ENCODE measurements around the gene ZNHIT2.

The ZNHIT2 gene

DNA sequence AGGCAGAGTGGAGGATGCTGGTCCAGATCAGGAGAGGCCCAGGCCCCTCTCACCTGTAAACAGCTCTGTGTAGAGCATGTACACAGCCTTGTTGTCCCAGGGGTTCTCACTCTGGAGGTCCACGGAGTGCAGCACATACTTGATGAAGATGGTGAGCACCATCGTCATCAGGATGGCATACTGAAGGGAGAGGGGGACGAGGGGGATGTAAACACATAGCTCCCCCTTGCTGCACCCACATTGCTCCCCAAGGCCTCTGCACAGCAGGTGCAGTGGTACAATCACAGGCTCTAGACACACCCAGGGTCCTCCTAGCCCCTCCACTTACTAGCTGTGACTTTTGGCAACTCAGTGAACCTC, 13.9 kb upstream of the ZNHIT2 start:
- Histone ChIP-seq H3K27ac (replicated peaks) (no peak overlapping the region), H3K27me3 (ENCODE audit: insufficient read depth, poor library complexity, severe bottlenecking) (no peaks in the 10 kb centered on the region), H3K4me3 (replicated peaks; ENCODE audit: insufficient read depth, low read length) (no peak overlapping the region)
- TF ChIP-seq, protein P1, sequence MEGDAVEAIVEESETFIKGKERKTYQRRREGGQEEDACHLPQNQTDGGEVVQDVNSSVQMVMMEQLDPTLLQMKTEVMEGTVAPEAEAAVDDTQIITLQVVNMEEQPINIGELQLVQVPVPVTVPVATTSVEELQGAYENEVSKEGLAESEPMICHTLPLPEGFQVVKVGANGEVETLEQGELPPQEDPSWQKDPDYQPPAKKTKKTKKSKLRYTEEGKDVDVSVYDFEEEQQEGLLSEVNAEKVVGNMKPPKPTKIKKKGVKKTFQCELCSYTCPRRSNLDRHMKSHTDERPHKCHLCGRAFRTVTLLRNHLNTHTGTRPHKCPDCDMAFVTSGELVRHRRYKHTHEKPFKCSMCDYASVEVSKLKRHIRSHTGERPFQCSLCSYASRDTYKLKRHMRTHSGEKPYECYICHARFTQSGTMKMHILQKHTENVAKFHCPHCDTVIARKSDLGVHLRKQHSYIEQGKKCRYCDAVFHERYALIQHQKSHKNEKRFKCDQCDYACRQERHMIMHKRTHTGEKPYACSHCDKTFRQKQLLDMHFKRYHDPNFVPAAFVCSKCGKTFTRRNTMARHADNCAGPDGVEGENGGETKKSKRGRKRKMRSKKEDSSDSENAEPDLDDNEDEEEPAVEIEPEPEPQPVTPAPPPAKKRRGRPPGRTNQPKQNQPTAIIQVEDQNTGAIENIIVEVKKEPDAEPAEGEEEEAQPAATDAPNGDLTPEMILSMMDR (IDR thresholded peaks at IDR 0.05; ENCODE audit: insufficient read depth, low read length) = no peak
- TF ChIP-seq, protein P2, sequence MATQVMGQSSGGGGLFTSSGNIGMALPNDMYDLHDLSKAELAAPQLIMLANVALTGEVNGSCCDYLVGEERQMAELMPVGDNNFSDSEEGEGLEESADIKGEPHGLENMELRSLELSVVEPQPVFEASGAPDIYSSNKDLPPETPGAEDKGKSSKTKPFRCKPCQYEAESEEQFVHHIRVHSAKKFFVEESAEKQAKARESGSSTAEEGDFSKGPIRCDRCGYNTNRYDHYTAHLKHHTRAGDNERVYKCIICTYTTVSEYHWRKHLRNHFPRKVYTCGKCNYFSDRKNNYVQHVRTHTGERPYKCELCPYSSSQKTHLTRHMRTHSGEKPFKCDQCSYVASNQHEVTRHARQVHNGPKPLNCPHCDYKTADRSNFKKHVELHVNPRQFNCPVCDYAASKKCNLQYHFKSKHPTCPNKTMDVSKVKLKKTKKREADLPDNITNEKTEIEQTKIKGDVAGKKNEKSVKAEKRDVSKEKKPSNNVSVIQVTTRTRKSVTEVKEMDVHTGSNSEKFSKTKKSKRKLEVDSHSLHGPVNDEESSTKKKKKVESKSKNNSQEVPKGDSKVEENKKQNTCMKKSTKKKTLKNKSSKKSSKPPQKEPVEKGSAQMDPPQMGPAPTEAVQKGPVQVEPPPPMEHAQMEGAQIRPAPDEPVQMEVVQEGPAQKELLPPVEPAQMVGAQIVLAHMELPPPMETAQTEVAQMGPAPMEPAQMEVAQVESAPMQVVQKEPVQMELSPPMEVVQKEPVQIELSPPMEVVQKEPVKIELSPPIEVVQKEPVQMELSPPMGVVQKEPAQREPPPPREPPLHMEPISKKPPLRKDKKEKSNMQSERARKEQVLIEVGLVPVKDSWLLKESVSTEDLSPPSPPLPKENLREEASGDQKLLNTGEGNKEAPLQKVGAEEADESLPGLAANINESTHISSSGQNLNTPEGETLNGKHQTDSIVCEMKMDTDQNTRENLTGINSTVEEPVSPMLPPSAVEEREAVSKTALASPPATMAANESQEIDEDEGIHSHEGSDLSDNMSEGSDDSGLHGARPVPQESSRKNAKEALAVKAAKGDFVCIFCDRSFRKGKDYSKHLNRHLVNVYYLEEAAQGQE (IDR thresholded peaks at IDR 0.05; ENCODE audit: insufficient replicate concordance, low read depth) = no peak
- no peak for TF ChIP-seq SPI1 (IDR thresholded peaks at IDR 0.05; ENCODE audit: borderline replicate concordance, low read depth)
- TF ChIP-seq GABPA (IDR thresholded peaks at IDR 0.05; ENCODE audit: low read depth) = no peak
- TF ChIP-seq POLR2AphosphoS5 (IDR thresholded peaks at IDR 0.05; ENCODE audit: low read depth) = no peak
- no peak for DNase-seq (ENCODE audit: low read depth in 1 of 2, low spot score in 1 of 2)

DNA sequence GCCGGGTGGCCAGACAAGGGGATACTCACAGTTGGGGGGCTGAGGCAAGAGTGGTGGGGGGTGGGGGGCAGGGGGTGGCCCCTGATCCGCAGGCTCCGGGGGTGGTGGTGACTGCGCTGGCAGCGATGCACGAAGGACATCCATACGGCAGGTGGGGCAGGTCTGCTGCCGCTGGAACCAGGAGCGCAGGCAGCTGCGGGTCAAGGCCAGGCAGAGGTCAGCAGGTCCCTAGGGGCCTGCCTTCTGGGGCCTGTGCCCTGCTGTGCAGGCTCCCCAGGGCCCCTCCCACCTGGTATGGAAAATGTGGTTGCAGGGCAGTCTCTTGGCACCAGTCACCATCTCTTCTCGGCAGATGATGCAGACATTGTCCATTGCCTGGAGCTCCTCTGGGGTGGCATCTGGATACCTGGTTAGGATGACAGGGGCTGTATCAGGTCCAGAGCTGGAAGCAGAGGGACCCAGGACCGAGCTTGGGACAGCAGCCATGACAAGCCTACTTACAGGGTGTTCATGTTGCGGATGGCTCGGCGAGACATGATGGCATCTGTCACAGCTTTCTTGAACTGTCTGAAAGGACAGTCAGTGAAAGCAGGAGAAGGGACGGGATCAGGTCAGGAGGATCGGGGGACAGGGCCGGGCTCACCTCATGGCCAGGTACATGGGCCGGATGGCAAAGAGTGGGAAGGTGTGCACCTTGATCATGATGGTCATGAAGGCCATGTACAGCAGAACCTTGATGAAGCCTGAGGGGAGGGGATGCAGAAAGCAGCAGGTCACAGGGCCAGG, 13.3 kb upstream of the ZNHIT2 start:
- DNase-seq (ENCODE audit: low read depth in 1 of 2, low spot score in 1 of 2) = no peak
- Histone ChIP-seq H3K27me3 (ENCODE audit: insufficient read depth, poor library complexity, severe bottlenecking) (no peaks in the 10 kb centered on the region), H3K4me3 (replicated peaks; ENCODE audit: insufficient read depth, low read length) (no peak overlapping the region), H3K27ac (replicated peaks) (no peak overlapping the region)
- TF ChIP-seq SPI1 (IDR thresholded peaks at IDR 0.05; ENCODE audit: borderline replicate concordance, low read depth) = no peak
- TF ChIP-seq GABPA (IDR thresholded peaks at IDR 0.05; ENCODE audit: low read depth) = no peak
- TF ChIP-seq, protein P2 (IDR thresholded peaks at IDR 0.05; ENCODE audit: insufficient replicate concordance, low read depth) = no peak
- TF ChIP-seq, protein P1 (IDR thresholded peaks at IDR 0.05; ENCODE audit: insufficient read depth, low read length) = no peak
- no peak for TF ChIP-seq POLR2AphosphoS5 (IDR thresholded peaks at IDR 0.05; ENCODE audit: low read depth)

DNA sequence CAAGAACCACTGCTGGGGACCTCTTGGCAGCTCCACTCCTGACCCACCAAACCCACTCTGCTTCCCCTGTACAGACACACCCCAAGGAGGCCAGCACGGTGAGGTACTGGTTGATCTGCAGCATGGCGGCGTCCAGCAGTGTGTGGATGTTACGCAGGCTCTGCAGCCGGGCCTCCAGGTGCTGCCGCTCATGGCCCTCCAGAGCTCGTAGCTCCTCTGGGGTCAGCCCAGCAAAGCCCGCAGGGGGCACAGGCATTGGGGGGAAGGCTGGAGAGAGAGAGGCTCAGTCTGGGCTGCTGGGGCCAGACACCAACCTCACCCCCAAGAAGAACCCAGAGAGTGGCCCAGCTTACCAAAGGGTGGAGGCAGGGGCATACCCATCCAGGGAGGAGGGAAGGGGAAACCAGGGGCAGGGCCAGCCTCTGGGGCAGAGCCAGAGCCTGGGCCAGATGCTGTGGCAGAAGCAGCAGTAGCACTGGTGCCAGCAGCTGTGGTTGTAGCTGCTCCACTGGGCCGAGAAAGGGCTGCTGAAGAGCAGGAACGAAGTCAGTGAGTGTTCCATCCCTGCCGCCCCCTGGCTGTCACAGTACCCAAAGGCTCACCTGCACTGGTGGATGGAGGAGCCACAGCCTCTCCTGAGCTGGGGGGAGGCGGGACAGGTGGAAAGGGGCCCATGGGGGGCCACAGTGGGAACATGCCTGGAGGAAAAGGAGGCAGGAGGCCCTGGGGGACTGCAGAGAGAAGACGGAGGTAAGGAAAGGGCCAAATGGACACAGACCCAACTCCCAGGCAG, 12.3 kb upstream of the ZNHIT2 start:
- Histone ChIP-seq H3K4me3 (replicated peaks; ENCODE audit: insufficient read depth, low read length) (no peak overlapping the region), H3K27ac (replicated peaks) (no peak overlapping the region), H3K27me3 (ENCODE audit: insufficient read depth, poor library complexity, severe bottlenecking) (no peaks in the 10 kb centered on the region)
- TF ChIP-seq, protein P1 (IDR thresholded peaks at IDR 0.05; ENCODE audit: insufficient read depth, low read length) = no peak
- TF ChIP-seq GABPA (IDR thresholded peaks at IDR 0.05; ENCODE audit: low read depth) (no peak), POLR2AphosphoS5 (IDR thresholded peaks at IDR 0.05; ENCODE audit: low read depth) (no peak), SPI1 (IDR thresholded peaks at IDR 0.05; ENCODE audit: borderline replicate concordance, low read depth) (no peak)
- TF ChIP-seq, protein P2 (IDR thresholded peaks at IDR 0.05; ENCODE audit: insufficient replicate concordance, low read depth) = no peak
- no peak for DNase-seq (ENCODE audit: low read depth in 1 of 2, low spot score in 1 of 2)

Measured in HL-60 (cell line).